Hepatocyte (in vitro differentiated cells): Measurements from ENCODE around the gene ANXA2. TPM values are rescaled to one million over a fixed set of nuclear protein-coding genes. Genes with fewer than 3 reads are reported as not detected.
A peak's percentile ranks its signal among the peaks of the same experiment; 100 is the strongest.

Experiments
- DNase-seq: peaks from one replicate; pipeline ENCODE4 v3.0.0-alpha.2; 2016; ENCODE audit warnings: low spot score
- H2AFZ ChIP-seq: fragments of 200-600 bp; sonication (generic); 2 replicates; pipeline ENCODE4 v1.6.0; 2016; ENCODE audit warnings: antibody characterized with exemption, mild to moderate bottlenecking
- H3K27ac ChIP-seq: fragments of 200-600 bp; sonication (generic); 2 replicates; pipeline ENCODE4 v1.5.1; 2016; ENCODE audit warnings: mild to moderate bottlenecking
- H3K27me3 ChIP-seq: fragments of 200-600 bp; sonication (generic); 2 replicates; pipeline ENCODE4 v1.6.1; 2016
- H3K36me3 ChIP-seq: fragments of 200-600 bp; sonication (generic); replicated peaks from 2 replicates; pipeline ENCODE4 v1.5.1; 2016; ENCODE audit warnings: low read depth; ENCODE audit not compliant: insufficient read depth
- H3K4me1 ChIP-seq: fragments of 200-600 bp; sonication (generic); 2 replicates; pipeline ENCODE4 v1.5.1; 2016; ENCODE audit warnings: mild to moderate bottlenecking, moderate library complexity; ENCODE audit not compliant: insufficient read depth
- H3K4me2 ChIP-seq: fragments of 200-600 bp; sonication (generic); 2 replicates; pipeline ENCODE4 v1.6.0; 2016
- H3K4me3 ChIP-seq: fragments of 200-600 bp; sonication (generic); 2 replicates; pipeline ENCODE4 v1.5.1; 2016; ENCODE audit warnings: mild to moderate bottlenecking
- H3K79me2 ChIP-seq: fragments of 200-600 bp; sonication (generic); 2 replicates; pipeline ENCODE4 v1.6.0; 2017; ENCODE audit warnings: mild to moderate bottlenecking
- H3K9me2 ChIP-seq: fragments of 200-600 bp; sonication (generic); replicated peaks from 2 replicates; pipeline ENCODE4 v1.6.0; 2017; ENCODE audit warnings: mild to moderate bottlenecking; ENCODE audit not compliant: insufficient read depth
- H3K9me3 ChIP-seq: fragments of 200-600 bp; sonication (generic); 2 replicates; pipeline ENCODE4 v1.5.1; 2016; ENCODE audit warnings: low read depth, mild to moderate bottlenecking
- H4K20me1 ChIP-seq: fragments of 200-600 bp; sonication (generic); 2 replicates; pipeline ENCODE4 v1.6.0; 2016; ENCODE audit warnings: mild to moderate bottlenecking; ENCODE audit not compliant: insufficient read depth, poor library complexity, severe bottlenecking
- CTCF ChIP-seq: fragments of 200-600 bp; sonication (generic); IDR thresholded peaks from 2 replicates; pipeline ENCODE4 v1.5.1; 2016; ENCODE audit warnings: antibody characterized with exemption, mild to moderate bottlenecking; ENCODE audit not compliant: poor library complexity
- EZH2 ChIP-seq: fragments of 200-600 bp; sonication (generic); IDR thresholded peaks from 2 replicates; pipeline ENCODE4 v1.6.1; 2016; ENCODE audit warnings: antibody characterized with exemption, mild to moderate bottlenecking, borderline replicate concordance
- EZH2phosphoT487 ChIP-seq: fragments of 200-600 bp; sonication (generic); IDR thresholded peaks from one replicate; pipeline ENCODE4 v1.6.1; 2018; ENCODE audit warnings: antibody characterized with exemption, mild to moderate bottlenecking, low read depth, moderate library complexity; ENCODE audit not compliant: unreplicated experiment, severe bottlenecking
- WGBS: methylation state at CpG from one replicate; pipeline ENCODE4 v1.1.6; 2016; ENCODE audit warnings: low lambda C conversion rate; ENCODE audit errors: missing lambda C conversion rate; 5-methylcytosine and 5-hydroxymethylcytosine counted together
- polyA plus RNA-seq: library from polyadenylated mRNA; unstranded; fragments of >200 nt; fragmentation: Nextera tagmentation; extraction: Ambion mirVana; gene quantifications from 2 replicates; pipeline ENCODE4 v1.2.1, GENCODE V29; 2016
- total RNA-seq: library from RNA; depleted of rRNA; stranded (reverse); fragments of >200 nt; gene quantifications from 2 replicates; pipeline ENCODE4 v1.2.3, GENCODE V29; 2014

The ANXA2 gene
- total and polyA plus RNA-seq, 2 experiments from 2014 or later, result 1,220 to 1,699 TPM

- H3K27ac ChIP-seq, result peak overlapping the region; percentile 100
- H4K20me1 ChIP-seq, result peaks cover 18% of the 10 kb centered on the region
- H3K36me3 ChIP-seq, result no peaks in the 10 kb centered on the region
- H3K9me3 ChIP-seq, result no peaks in the 10 kb centered on the region
- no peak for DNase-seq
- WGBS, result 62% methylated on average over 12 of the region's 12 CpGs
- peaks cover 58% of the 10 kb centered on the region for H3K79me2 ChIP-seq
- peak overlapping the region; percentile 94 for H3K4me3 ChIP-seq
- TF ChIP-seq EZH2, result no peak
- no peak for TF ChIP-seq EZH2phosphoT487
- no peak for TF ChIP-seq CTCF
- H2AFZ ChIP-seq, result no peak overlapping the region
- no peaks in the 10 kb centered on the region for H3K27me3 ChIP-seq
- H3K4me2 ChIP-seq, result peak overlapping the region; percentile 93
- H3K4me1 ChIP-seq, result peaks cover 71% of the 10 kb centered on the region
- H3K9me2 ChIP-seq, result no peaks in the 10 kb centered on the region
Observed at GRCh38 chr15:60396100-60396499, 1.7 kb downstream of the ANXA2 start.

GRCh38 chr15:60395276-60396011 lies 2.3 kb downstream of the ANXA2 start:
- WGBS, result 86% methylated on average over 9 of the region's 9 CpGs
- peak overlapping the region; percentile 93 for H3K4me2 ChIP-seq
- peaks cover 78% of the 10 kb centered on the region for H3K4me1 ChIP-seq
- no peaks in the 10 kb centered on the region for H3K36me3 ChIP-seq
- no peak for TF ChIP-seq EZH2
- no peak for TF ChIP-seq CTCF
- TF ChIP-seq EZH2phosphoT487, result no peak
- H3K79me2 ChIP-seq, result peaks cover 64% of the 10 kb centered on the region
- H2AFZ ChIP-seq, result no peak overlapping the region
- peaks cover 25% of the 10 kb centered on the region for H4K20me1 ChIP-seq
- peak overlapping the region; percentile 94 for H3K4me3 ChIP-seq
- no peaks in the 10 kb centered on the region for H3K27me3 ChIP-seq
- no peak for DNase-seq
- no peaks in the 10 kb centered on the region for H3K9me2 ChIP-seq
- H3K9me3 ChIP-seq, result no peaks in the 10 kb centered on the region
- H3K27ac ChIP-seq, result peak overlapping the region; percentile 100

- Histone ChIP-seq H3K36me3 (no peaks in the 10 kb centered on the region), H3K27ac (peak overlapping the region; percentile 100), H3K4me1 (peaks cover 78% of the 10 kb centered on the region), H3K9me2 (no peaks in the 10 kb centered on the region), H3K4me3 (no peak overlapping the region), H3K4me2 (peak overlapping the region; percentile 93), H3K27me3 (no peaks in the 10 kb centered on the region), H2AFZ (no peak overlapping the region), H3K79me2 (peaks cover 72% of the 10 kb centered on the region), H3K9me3 (no peaks in the 10 kb centered on the region), H4K20me1 (peaks cover 32% of the 10 kb centered on the region)
- no peak for TF ChIP-seq CTCF
- no peak for DNase-seq
- 82% methylated on average over 1 of the region's 1 CpG for WGBS
Observed at GRCh38 chr15:60394689-60395097, 3.1 kb downstream of the ANXA2 start.
